GM21717 (cell line): ENCODE results near the gene OR51A2.
"Not testable (repeated sequence)": the region's sequence is repeated elsewhere in the genome, so short reads cannot be mapped to it uniquely, and the experiment has no call there.

Experiments
- ATAC-seq: cut with Tn5 transposase; IDR thresholded peaks from one replicate; pipeline ENCODE4 v1.9.1; 2021; ENCODE audit warnings: mild to moderate bottlenecking, moderate library complexity; ENCODE audit not compliant: unreplicated experiment

Gene OR51A2, protein sequence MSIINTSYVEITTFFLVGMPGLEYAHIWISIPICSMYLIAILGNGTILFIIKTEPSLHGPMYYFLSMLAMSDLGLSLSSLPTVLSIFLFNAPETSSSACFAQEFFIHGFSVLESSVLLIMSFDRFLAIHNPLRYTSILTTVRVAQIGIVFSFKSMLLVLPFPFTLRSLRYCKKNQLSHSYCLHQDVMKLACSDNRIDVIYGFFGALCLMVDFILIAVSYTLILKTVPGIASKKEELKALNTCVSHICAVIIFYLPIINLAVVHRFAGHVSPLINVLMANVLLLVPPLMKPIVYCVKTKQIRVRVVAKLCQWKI

DNA sequence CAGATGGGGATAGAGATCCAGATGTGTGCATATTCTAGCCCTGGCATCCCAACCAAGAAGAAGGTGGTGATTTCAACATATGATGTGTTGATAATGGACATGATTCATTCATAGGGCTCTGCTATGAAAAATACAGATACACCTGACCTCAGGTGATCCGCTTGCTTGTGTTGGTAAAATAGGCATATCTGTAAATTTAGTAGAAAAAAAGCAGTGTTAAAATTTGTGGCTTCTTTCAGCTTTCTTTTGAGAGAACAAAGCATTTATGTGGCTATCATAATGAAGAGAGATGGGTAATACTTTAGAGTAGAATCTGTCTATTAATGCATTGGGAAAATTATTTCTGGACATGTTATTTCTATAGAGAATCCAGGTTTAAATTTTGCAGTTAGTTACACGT, at the start of gene OR51A2:
OR51A2 (minus strand) TSS at position 101 of the 400 bp plus-strand sequence; CDS start at position 101, 0 bp downstream.
- not testable (repeated sequence) for ATAC-seq

DNA sequence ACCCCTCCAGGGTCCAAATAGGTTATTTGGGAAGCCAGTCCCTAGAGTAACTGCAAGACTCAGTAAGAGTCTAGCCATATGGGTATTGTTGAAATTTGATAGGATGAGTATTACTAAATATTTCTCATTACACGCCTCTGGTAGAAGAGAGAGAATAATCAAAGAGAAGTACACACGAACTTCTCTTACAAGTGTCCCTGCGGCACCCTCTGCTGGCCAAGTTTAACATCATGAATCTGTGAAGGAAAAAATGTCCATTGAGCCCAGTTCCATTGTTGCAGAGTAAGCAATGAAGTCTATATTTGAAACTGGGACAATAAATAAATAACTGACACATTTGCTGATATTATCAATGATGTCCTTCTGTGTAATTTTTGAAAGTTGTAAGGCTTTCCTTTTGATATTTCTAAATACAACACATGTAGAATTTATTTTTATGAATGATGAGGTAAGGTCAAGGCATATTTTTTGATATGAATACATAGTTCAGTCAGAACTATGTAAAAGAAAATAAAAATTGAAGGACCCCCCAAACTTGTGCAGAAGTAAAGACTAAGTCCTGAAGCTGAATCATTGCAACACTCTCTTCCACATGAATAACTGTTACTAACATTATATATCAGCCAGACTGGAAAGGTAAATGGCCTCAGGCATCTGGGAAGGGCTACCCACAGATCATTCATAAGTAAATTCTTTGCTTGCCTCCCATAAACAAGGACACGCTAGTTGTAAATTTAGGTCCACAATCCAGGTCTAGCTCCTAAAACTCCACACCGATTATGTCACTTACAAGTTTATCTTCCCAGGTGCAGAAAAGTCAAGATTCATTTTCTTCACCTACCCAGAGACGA, 49.1 kb upstream of the OR51A2 start:
- ATAC-seq = peak; percentile 68

DNA sequence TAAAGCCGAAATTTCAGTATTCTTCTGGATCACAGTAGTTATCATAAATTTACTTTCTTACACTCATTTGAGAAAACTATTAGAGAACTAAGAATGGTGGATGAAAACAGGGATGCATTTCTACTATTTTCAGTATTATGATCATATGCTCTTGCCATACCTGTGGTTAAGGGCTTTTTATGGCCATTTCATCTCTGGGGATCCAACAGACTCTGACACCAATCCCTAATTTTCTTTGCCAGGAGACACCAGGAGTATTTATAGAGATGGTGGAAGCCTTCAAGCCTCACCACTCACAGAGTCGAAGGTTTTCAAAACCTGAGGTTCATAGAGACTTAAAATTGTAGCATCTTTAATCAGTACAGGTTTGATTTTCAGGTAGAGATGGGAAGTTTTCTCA, 39.0 kb upstream of the OR51A2 start, which contains the start of gene OR51L1:
OR51L1 (plus strand) TSS at position 301 of the 400 bp plus-strand sequence. CDS start 4,132 bp downstream, outside the sequence.
- no peak for ATAC-seq

DNA sequence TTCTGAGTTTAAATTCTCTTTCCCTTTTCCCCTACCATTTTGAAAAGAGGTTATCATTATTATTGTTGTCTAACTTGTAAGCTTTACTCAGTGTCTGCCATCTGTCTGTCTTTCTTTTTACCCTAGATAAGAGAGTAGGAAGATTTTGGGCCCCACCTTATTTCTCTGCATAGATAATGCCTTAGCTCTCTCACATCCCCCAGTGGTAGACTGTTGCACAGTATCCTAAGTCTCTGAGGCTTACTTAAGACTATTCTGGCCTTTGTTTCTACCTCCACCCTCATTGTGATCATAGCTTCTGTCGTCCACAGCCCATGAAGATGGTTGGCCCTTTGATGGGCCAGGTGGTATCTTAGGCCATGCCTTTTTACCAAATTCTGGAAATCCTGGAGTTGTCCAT, 35.5 kb upstream of the OR51A2 start:
- ATAC-seq = no peak

DNA sequence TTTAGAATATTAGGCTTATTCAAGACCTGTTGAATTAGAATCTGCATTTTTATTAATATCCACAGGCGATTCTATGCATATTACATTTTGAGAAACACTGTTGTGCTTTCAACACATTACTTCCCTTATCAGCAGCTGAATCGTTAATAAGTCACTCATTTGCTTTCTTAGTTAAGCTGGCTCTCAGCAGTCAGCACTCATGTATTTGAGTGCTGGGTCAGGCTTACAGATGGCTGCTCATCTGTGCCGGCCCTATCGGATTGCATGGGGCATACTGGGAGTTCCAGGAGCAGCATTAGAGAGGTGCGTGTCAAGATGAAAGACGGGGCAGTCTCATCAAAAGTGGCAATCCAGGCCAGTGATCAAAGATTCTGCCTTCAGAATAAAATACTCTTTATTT, 28.3 kb upstream of the OR51A2 start:
- ATAC-seq = no peak

DNA sequence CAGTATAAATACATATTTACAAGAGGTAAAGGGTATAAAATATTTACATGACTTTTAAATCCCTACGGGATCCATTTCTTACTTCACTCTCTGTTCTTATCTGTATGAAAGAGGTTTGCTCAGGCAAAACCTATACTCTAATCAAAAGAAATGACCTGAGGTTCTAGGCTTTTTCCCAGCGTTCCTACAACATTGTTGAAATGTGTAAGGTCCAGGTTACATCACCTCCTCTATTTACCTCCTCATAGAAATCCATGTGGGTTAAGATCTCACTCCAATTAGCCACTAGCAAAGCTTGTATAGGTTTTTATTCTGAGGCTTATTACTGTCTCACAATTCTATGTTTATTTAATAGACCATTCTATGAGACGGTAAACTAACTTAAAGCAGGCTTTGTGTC, 27.2 kb upstream of the OR51A2 start:
- ATAC-seq = no peak

DNA sequence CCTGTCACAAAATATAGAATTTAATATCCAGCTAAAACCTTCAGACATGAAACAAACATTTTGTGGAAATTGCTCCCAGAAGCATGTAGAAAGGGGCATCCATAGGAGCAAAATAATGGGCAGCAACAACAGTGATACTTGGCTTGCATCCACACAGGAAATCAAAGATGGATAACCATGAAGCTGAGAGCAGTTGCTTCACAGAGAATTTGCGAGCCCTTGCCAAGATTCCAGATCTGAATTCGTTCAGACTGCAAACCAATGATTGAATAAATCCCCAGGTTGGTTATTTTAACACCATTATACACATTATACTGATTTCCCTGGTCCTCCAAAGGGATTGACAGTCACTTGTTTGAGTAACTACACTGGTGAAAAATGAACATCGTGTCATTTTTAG, 23.5 kb upstream of the OR51A2 start:
- ATAC-seq = no peak

DNA sequence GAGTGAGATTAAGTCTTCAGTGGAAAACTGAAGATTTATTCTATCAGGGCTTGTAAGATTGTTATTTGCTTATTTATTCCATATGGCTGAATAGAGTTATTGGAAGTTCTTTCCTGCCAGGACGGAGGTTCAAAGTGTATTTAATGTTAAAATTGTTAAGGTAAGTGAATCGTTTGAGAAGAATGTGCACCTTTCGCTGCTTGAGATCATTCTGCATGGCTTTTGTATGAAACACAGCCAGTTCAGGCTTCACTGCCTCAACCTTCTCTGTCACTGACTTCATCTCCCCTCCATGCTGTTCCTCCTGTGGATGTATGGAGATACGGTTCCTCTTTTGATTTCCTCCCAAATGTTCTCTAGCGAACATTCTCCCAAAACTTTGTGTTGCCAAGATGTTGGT, 19.9 kb upstream of the OR51A2 start:
- no peak for ATAC-seq

DNA sequence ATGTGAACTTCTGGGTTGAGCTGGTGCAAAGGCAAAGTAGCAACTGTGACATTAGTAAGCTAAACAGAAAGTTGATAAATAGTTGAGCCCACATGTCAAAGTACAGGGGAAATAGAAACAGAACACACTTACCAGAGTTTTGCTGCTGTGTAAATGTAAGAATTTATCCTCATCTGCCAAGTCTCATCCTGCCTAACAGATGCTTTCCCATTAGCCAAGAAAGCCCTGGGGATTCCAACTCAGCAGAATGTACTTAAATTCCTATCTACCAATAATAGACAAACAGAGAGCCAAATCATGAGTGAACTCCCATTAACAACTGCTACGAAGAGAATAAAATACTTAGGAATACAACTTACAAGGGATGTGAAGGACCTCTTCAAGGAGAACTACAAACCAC, 7.3 kb upstream of the OR51A2 start:
- no peak for ATAC-seq

DNA sequence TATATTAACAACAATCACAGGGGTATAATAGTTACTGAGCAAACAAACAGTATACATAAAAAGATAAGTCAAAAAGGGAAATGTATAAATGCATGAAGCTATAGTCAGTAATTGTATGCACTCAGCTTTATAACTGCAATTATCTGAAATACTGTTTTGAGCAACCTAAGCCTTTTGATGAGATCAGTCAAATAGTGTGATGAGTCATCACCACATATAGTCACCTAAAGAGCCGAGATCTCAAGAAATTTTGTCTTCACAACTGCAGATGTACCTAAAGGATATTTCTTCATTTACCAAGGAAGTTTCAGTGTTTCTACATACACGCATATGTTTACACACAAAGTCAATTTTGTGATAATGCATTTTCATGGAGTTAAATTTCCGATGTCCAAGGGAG, 5.4 kb upstream of the OR51A2 start:
- ATAC-seq = no peak

DNA sequence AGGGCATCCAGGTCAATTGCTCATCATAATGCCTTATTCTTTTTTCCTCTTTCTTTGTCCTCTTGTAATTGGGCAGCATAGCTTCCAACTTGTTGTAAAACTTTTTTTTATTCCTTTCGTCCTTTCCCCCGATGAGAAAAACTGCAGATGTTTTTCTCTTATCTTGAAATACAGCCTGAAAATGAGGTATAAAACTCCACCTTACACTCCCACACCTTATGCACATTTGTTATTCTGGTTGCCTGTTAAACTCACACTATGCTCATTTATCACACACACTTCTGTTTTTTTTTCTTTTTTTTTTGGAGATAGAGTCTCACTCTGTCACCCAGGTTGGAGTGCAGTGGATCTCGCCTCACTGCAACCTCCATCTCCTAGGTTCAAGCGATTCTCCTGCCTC, 1.9 kb upstream of the OR51A2 start:
- ATAC-seq = no peak

DNA sequence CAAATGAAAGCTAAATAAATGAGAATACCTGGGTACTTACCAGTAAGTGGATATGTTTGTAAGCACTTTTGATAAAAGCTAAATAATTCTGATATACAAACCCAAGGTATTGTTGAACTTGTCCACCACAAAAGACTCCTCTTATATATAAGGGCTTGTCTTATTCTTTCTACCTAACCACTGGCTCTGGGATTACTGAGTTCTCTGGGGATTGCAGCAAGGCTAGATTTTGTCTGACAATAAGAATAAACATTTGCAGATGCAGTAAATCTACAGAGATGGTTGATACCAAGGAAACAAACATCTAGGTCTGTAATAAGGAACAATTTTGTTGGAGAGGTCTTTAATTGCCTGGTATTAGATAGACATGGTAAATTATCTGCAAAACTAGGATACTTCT, 8.0 kb downstream of the OR51A2 start, which contains the start of gene OR51A4:
OR51A4 (minus strand) TSS at position 101 of the 400 bp plus-strand sequence. CDS start 505 bp downstream, outside the sequence.
- ATAC-seq = no peak

DNA sequence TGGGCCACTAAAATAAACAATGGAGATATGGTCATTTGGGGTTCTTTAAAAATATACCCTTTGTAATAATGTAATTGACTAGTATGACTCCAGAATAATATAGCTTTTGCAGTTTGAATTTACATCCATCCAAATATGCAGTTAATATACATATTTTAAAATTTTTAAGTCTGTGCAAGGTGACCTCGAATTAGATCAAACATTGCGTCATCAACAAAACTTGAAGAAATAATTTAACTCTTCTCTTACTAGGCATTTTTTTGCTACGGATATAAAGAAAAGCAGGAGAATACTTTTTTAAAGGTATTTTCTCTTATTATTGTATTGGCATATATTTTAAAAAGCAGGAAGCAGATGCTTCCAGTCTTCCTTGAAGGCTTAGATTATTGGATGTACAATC, 18.8 kb downstream of the OR51A2 start:
- ATAC-seq = no peak

DNA sequence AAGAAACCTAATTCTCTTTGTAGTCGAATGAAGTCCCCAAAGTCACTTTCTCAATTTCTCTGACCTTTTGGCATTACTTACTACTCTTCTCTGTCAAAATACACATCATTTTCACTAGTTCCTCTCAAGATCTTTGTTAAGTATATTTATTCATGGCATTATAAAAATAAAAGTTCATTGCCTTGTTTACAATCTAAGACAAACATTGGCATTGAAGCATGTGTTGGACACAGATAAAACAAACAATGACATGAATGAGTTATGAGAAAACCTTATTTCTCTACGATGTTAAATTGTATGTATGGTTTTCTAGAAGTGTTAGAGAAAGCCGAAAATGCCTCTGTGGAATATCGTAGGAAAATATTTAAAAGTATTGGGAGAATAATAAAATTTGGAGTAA, 22.8 kb downstream of the OR51A2 start:
- no peak for ATAC-seq

DNA sequence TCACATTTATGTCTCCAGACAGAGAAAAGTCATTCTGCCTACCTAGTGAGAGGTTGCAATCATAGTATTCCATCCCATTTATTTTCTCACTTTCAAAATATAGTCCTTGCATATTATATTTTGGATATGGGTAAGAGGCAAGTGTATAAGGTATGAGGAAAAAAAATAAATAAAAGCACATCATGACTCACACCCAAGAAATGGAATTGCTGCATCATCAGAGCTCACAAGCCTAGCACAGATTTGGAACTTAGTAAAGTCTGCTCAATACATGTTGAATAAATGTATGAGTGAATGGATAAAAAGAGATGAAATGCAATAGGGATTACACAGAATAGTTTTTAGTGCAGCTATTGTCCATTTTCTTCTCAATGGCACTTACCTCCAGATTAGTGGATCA, 28.9 kb downstream of the OR51A2 start:
- no peak for ATAC-seq

DNA sequence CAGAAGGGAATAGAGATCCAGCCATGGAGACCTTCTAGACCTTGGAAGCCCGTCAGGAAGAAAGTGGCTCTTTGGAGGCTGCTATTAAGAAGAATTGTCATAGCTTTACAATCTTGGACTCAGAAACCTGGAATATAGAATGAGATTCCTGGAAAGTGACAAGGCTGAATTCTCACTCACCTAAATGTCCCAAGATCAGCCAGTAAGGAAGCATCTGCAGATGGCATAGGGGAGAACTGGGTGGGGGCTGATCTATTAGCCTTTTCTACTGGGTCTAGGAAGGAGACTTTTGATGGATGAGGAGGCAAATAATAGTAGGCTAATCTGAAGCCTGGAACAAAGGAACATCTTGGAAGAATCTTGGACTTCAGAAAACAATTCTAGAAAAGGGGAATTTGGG, 31.3 kb downstream of the OR51A2 start, which contains the start of gene OR51G1:
OR51G1 (minus strand) TSS at position 101 of the 400 bp plus-strand sequence; CDS start at position 101, 0 bp downstream.
- ATAC-seq = no peak

DNA sequence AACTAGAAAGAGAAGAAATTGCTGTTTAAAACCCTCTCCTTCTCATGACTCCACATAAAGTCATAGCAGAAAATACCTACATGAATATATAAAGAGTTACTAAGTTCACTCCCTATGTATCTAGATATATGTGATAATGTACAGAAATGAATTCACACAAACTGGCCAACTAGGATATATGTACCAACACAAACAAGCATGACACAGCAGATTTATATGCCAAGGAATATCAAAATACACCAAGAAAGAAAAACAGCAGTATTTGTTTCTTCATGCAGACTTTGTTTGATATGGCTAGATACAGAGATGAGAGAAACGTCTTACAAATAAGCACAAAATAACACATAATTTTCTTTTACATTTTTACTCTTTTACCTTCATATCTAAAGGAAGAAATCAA, 33.2 kb downstream of the OR51A2 start:
- ATAC-seq = no peak

DNA sequence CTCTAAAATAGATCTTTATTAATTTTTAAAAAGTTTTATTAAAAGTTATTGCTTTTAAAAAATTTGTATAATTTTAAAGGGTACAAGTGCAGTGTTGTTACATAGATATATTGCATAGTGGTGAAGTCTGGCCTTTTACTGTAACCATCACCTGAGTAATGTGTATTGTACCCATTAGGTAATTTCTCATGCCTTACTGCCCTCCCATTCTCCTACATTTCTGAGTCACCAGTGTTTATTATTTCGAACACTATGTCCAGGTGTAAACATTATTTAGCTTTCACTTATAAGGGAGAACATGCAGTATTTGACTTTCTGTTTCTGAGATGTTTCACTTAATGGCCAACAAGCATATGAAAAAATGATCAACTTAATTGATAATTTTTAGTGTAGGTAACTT, 33.7 kb downstream of the OR51A2 start:
- no peak for ATAC-seq

DNA sequence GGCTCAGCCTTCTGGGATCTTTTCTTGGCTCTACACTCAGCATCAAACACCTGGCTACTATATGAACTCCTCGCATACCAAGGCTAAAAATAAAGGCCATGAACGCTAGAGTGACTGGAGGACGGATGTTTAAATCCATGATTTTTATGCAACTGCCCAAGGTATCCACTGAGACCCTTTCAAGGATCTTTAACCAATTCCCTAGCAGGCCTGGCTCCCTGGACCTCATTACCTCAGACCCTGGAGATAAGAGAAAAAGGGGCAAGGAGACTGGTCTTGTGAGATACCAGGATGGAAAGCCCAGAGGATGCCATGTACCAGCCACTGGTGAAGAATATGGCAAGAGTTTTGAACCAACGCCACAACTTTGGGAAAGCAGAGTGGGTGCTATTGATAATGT, 36.3 kb downstream of the OR51A2 start, which contains the start of gene OR51G2:
OR51G2 (minus strand) TSS at position 101 of the 400 bp plus-strand sequence. CDS start 3,687 bp downstream, outside the sequence.
- ATAC-seq = no peak

DNA sequence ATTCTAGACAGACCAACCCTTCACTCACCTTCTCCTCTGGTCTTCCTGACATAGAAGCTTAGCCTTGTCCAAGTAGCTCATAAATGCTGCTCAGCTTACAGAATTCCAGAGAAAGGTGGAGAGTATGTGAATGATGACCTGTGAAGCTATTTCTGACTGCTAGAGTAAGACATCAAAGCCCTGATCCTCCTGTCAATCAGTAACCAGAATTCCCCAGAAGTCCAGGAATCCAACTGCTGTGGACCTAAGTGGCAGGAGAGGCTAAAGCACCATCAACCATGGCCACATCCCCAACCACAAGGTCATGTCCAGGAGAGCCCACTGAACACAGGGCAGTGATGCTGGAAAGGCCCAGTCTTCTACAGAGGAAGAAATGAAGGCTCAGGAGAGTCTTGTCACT, 38.9 kb downstream of the OR51A2 start:
- ATAC-seq = no peak
